K562 (cell line): Measurements from ENCODE around the gene ZFAND2A.

ENCODE experiments used
- ATF1 ChIP-seq, 2 experiments: fragments of 450-650 bp in 1 of 2; IDR thresholded peaks; 2 replicates each; pipeline ENCODE4 v1.6.1; 2016; ENCODE audit warnings: missing compliant biosample characterization in 1 of 2, missing genetic modification characterization in 1 of 2
- EP300 ChIP-seq: IDR thresholded peaks from 2 replicates; pipeline ENCODE4 v1.6.1; 2012; ENCODE audit warnings: low read length, improper control_type of control experiment
- GATAD2B ChIP-seq: fragments of 450-650 bp; IDR thresholded peaks from 2 replicates; pipeline ENCODE4 v1.6.1; 2017; ENCODE audit warnings: mild to moderate bottlenecking, borderline replicate concordance
- KLF1 ChIP-seq: fragments of 450-650 bp; IDR thresholded peaks from 2 replicates; pipeline ENCODE4 v1.6.1; 2016; ENCODE audit warnings: missing genetic modification characterization, missing compliant biosample characterization
- NONO ChIP-seq, 2 experiments: fragments of 200-400 bp in 1 of 2; fragments of 450-650 bp in 1 of 2; formaldehyde crosslinking in 1 of 2; IDR thresholded peaks; 2 replicates each; pipeline ENCODE4 v1.6.1; 2017; ENCODE audit warnings: low read depth in 2 of 2, mild to moderate bottlenecking in 2 of 2, moderate library complexity in 2 of 2, low read length in 1 of 2
- POLR2A ChIP-seq: fragments of 450-650 bp; conservative IDR thresholded peaks from 2 replicates; pipeline ENCODE4 v1.6.1; 2016
- SMAD1 ChIP-seq: fragments of 150-350 bp; IDR thresholded peaks from 2 replicates; pipeline ENCODE4 v1.6.1; 2014; ENCODE audit warnings: low read length, low read depth; ENCODE audit not compliant: partially characterized antibody
- ZNF551 ChIP-seq: fragments of 250-450 bp; sonication (Bioruptor Pico); IDR thresholded peaks from 2 replicates; pipeline ENCODE4 v1.5.0; 2021; ENCODE audit warnings: mild to moderate bottlenecking, moderate library complexity
- TF ChIP-seq, protein P1 (sequence below): sonication (generic); formaldehyde crosslinking; IDR thresholded peaks from 2 replicates; pipeline ENCODE4 v1.8.1; 2023; ENCODE audit warnings: mild to moderate bottlenecking, missing genetic modification reagents
- TF ChIP-seq, protein P2 (sequence below), 3 experiments: IDR thresholded peaks in 2 of 3; conservative IDR thresholded peaks in 1 of 3; 2 replicates each; pipeline ENCODE4 v1.5.1; 2011 to 2012; ENCODE audit warnings: low read length in 3 of 3, mild to moderate bottlenecking in 3 of 3, control low read depth in 2 of 3, improper control_type of control experiment in 1 of 3, inconsistent platforms in 1 of 3, low read depth in 1 of 3, mixed read lengths in 1 of 3, moderate library complexity in 1 of 3; ENCODE audit not compliant: insufficient read depth in 2 of 3
- TF ChIP-seq, protein P3 (sequence below), 3 experiments: fragments of 200-800 bp in 1 of 3; sonication (Bioruptor generic) in 1 of 3; sonication (generic) in 1 of 3; formaldehyde crosslinking in 1 of 3; IDR thresholded peaks; 2 replicates each; pipeline versions ENCODE4 v1.6.1 to v1.8.0; 2016 to 2022; ENCODE audit warnings: mild to moderate bottlenecking in 2 of 3, missing compliant biosample characterization in 2 of 3, missing genetic modification characterization in 2 of 3, missing genetic modification reagents in 1 of 3
- TF ChIP-seq, protein P4 (sequence below): fragments of 450-650 bp; IDR thresholded peaks from 2 replicates; pipeline ENCODE4 v1.6.1; 2016; ENCODE audit warnings: borderline replicate concordance
- TF ChIP-seq, protein P5 (sequence below): sonication (generic); formaldehyde crosslinking; IDR thresholded peaks from 2 replicates; pipeline ENCODE4 v1.8.0; 2023; ENCODE audit warnings: mild to moderate bottlenecking, missing genetic modification reagents

DNA sequence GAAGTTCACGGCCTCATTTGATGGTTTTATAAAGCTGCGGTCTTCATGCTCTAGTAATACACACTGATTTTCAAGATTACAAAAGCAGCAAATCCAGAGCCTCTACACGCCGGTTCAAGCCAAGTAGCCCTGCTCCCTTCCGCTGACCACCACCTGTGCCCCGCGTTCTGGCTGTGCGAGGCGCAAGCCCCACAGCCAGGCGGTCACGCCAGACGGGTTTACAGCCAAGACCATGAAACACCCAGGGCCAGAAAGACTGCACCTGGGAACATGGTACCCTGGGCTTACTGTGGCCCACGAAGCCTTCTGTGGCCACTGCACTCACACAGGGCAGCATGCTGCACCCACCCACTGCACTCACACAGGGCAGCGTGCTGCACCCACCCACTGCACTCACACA, 38.5 kb downstream of the ZFAND2A start:
- TF ChIP-seq SMAD1: no peak
- no peak for TF ChIP-seq GATAD2B
- TF ChIP-seq, protein P1, sequence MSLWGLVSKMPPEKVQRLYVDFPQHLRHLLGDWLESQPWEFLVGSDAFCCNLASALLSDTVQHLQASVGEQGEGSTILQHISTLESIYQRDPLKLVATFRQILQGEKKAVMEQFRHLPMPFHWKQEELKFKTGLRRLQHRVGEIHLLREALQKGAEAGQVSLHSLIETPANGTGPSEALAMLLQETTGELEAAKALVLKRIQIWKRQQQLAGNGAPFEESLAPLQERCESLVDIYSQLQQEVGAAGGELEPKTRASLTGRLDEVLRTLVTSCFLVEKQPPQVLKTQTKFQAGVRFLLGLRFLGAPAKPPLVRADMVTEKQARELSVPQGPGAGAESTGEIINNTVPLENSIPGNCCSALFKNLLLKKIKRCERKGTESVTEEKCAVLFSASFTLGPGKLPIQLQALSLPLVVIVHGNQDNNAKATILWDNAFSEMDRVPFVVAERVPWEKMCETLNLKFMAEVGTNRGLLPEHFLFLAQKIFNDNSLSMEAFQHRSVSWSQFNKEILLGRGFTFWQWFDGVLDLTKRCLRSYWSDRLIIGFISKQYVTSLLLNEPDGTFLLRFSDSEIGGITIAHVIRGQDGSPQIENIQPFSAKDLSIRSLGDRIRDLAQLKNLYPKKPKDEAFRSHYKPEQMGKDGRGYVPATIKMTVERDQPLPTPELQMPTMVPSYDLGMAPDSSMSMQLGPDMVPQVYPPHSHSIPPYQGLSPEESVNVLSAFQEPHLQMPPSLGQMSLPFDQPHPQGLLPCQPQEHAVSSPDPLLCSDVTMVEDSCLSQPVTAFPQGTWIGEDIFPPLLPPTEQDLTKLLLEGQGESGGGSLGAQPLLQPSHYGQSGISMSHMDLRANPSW (CRISPR knock-in tag): no peak
- no peak for TF ChIP-seq ATF1 (CRISPR knock-in tag; IDR thresholded peaks at IDR 0.05)
- TF ChIP-seq ATF1 (tag; IDR thresholded peaks at IDR 0.05): no peak
- TF ChIP-seq, protein P2, sequence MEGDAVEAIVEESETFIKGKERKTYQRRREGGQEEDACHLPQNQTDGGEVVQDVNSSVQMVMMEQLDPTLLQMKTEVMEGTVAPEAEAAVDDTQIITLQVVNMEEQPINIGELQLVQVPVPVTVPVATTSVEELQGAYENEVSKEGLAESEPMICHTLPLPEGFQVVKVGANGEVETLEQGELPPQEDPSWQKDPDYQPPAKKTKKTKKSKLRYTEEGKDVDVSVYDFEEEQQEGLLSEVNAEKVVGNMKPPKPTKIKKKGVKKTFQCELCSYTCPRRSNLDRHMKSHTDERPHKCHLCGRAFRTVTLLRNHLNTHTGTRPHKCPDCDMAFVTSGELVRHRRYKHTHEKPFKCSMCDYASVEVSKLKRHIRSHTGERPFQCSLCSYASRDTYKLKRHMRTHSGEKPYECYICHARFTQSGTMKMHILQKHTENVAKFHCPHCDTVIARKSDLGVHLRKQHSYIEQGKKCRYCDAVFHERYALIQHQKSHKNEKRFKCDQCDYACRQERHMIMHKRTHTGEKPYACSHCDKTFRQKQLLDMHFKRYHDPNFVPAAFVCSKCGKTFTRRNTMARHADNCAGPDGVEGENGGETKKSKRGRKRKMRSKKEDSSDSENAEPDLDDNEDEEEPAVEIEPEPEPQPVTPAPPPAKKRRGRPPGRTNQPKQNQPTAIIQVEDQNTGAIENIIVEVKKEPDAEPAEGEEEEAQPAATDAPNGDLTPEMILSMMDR (IDR thresholded peaks at IDR 0.05 in 2 of 3, conservative IDR thresholded peaks at IDR 0.05 in 1 of 3; ENCODE audit: insufficient read depth in 2 of 3, low read depth in 1 of 3, low read length in 3 of 3): no peak
- TF ChIP-seq NONO (IDR thresholded peaks at IDR 0.05; ENCODE audit: low read depth in 2 of 2, low read length in 1 of 2): no peak
- TF ChIP-seq, protein P3, sequence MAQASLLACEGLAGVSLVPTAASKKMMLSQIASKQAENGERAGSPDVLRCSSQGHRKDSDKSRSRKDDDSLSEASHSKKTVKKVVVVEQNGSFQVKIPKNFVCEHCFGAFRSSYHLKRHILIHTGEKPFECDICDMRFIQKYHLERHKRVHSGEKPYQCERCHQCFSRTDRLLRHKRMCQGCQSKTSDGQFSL (CRISPR knock-in tag; IDR thresholded peaks at IDR 0.05): no peak
- TF ChIP-seq, protein P3 (tag; IDR thresholded peaks at IDR 0.05): no peak
- TF ChIP-seq ZNF551 (CRISPR knock-in tag): no peak
- TF ChIP-seq, protein P4, sequence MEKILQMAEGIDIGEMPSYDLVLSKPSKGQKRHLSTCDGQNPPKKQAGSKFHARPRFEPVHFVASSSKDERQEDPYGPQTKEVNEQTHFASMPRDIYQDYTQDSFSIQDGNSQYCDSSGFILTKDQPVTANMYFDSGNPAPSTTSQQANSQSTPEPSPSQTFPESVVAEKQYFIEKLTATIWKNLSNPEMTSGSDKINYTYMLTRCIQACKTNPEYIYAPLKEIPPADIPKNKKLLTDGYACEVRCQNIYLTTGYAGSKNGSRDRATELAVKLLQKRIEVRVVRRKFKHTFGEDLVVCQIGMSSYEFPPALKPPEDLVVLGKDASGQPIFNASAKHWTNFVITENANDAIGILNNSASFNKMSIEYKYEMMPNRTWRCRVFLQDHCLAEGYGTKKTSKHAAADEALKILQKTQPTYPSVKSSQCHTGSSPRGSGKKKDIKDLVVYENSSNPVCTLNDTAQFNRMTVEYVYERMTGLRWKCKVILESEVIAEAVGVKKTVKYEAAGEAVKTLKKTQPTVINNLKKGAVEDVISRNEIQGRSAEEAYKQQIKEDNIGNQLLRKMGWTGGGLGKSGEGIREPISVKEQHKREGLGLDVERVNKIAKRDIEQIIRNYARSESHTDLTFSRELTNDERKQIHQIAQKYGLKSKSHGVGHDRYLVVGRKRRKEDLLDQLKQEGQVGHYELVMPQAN: no peak
- TF ChIP-seq POLR2A: no peak
- TF ChIP-seq KLF1: no peak
- TF ChIP-seq, protein P5, sequence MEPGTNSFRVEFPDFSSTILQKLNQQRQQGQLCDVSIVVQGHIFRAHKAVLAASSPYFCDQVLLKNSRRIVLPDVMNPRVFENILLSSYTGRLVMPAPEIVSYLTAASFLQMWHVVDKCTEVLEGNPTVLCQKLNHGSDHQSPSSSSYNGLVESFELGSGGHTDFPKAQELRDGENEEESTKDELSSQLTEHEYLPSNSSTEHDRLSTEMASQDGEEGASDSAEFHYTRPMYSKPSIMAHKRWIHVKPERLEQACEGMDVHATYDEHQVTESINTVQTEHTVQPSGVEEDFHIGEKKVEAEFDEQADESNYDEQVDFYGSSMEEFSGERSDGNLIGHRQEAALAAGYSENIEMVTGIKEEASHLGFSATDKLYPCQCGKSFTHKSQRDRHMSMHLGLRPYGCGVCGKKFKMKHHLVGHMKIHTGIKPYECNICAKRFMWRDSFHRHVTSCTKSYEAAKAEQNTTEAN: no peak
- no peak for TF ChIP-seq EP300
